Mammary epithelial cell (primary cell): ENCODE results near the gene FKBP4.

Experiments used
- EZH2 ChIP-seq: IDR thresholded peaks from 2 replicates; pipeline ENCODE4 v1.6.1; 2012; ENCODE audit warnings: low read length, inconsistent platforms, borderline replicate concordance
- TF ChIP-seq, protein P1 (sequence below), 2 donors: IDR thresholded peaks in 1 of 2; conservative IDR thresholded peaks in 1 of 2; 2 replicates each; pipeline ENCODE4 v1.5.1; 2011 to 2012; ENCODE audit warnings: inconsistent platforms in 2 of 2, low read length in 2 of 2, mild to moderate bottlenecking in 2 of 2, control low read depth in 1 of 2, low read depth in 1 of 2; ENCODE audit not compliant: insufficient read depth in 1 of 2; ENCODE audit errors: extremely low read depth in 1 of 2

DNA sequence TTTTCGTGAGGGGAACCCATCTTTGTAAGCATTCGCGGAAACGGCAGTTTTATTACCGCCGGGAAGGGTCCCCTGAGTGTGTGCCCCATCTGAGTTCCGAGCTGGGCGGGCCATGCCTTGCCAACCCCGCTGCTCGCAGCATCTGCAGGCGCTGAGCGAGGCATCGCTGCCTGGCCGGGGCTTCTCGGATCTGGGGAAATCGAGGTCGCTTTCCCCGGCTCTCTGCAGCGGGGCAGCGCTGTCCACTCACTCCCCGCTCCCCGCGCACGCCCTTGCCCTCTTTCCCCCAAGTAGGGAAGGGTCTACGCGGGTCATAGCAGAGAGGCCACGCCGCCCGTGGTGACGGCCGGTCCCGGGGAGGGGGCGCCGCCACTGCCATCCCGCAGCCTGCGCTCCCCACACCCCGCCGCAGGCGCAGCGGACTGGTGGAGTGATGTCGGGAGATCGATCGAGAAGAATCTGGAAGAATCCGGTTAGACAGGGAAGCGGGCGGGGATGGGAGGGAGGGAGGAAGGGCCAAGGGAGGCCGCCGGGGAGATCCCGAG is 507 bp upstream of the FKBP4 start:
- TF ChIP-seq, protein P1, sequence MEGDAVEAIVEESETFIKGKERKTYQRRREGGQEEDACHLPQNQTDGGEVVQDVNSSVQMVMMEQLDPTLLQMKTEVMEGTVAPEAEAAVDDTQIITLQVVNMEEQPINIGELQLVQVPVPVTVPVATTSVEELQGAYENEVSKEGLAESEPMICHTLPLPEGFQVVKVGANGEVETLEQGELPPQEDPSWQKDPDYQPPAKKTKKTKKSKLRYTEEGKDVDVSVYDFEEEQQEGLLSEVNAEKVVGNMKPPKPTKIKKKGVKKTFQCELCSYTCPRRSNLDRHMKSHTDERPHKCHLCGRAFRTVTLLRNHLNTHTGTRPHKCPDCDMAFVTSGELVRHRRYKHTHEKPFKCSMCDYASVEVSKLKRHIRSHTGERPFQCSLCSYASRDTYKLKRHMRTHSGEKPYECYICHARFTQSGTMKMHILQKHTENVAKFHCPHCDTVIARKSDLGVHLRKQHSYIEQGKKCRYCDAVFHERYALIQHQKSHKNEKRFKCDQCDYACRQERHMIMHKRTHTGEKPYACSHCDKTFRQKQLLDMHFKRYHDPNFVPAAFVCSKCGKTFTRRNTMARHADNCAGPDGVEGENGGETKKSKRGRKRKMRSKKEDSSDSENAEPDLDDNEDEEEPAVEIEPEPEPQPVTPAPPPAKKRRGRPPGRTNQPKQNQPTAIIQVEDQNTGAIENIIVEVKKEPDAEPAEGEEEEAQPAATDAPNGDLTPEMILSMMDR (conservative IDR thresholded peaks at IDR 0.05 in 1 of 2, IDR thresholded peaks at IDR 0.05 in 1 of 2; ENCODE audit: extremely low read depth in 1 of 2, insufficient read depth in 1 of 2, low read depth in 1 of 2, low read length in 2 of 2): no peak
- TF ChIP-seq EZH2: no peak
